ENCODE data around the gene RCC2.
"Not testable (repeated sequence)": the region's sequence is repeated elsewhere in the genome, so short reads cannot be mapped to it uniquely, and the experiment has no call there.

- not testable (repeated sequence) for TF ChIP-seq CTCF (IDR thresholded peaks at IDR 0.05); ZFX (IDR thresholded peaks at IDR 0.05; ENCODE audit: borderline replicate concordance)
These were observed 32.6 kb downstream of the RCC2 start for GRCh38 chr1:17406760-17407475.
